Ovary (tissue), 9 donors: ENCODE results near the gene CYP4F3. TPM values are rescaled to one million over a fixed set of nuclear protein-coding genes. Genes with fewer than 3 reads are reported as not detected.

Source experiments
- DNase-seq, 5 donors: peaks; one replicate each; pipeline ENCODE4 v3.0.0-alpha.2; 2019 to 2020
- H3K27ac ChIP-seq, 2 donors: fragments of 200-600 bp; one replicate each; pipeline versions ENCODE4 v1.5.1 to v1.8.0; 2019 to 2022
- H3K27me3 ChIP-seq: fragments of 200-600 bp; one replicate; pipeline ENCODE4 v1.8.0; 2022
- H3K36me3 ChIP-seq: fragments of 200-600 bp; sonication (generic); one replicate; pipeline ENCODE4 v1.5.1; 2019
- H3K4me1 ChIP-seq: one replicate; pipeline ENCODE4 v1.8.1; 2013; ENCODE audit warnings: mild to moderate bottlenecking, moderate library complexity; ENCODE audit not compliant: insufficient read depth
- H3K4me3 ChIP-seq: fragments of 200-600 bp; sonication (generic); one replicate; pipeline ENCODE4 v1.5.1; 2017
- H3K9me3 ChIP-seq, 2 donors: fragments of 200-600 bp in 1 of 2; sonication (generic) in 1 of 2; one replicate each; pipeline versions ENCODE4 v1.5.1 to v1.8.1; 2013 to 2019; ENCODE audit warnings: mild to moderate bottlenecking in 1 of 2, moderate library complexity in 1 of 2
- EP300 ChIP-seq: sonication (generic); formaldehyde crosslinking; IDR thresholded peaks from one replicate; pipeline ENCODE4 v1.6.1; 2017; ENCODE audit warnings: antibody characterized with exemption
- POLR2A ChIP-seq: fragments of 450-650 bp; IDR thresholded peaks from one replicate; pipeline ENCODE4 v1.6.1; 2017; ENCODE audit warnings: antibody characterized with exemption, mild to moderate bottlenecking, moderate library complexity
- WGBS, 3 donors: extraction: QIAGEN DNeasy Blood & Tissue Kit in 1 of 3; methylation state at CpG; one replicate each; pipeline versions ENCODE4 v1.1.5 to v1.1.7; 2013 to 2017; 5-methylcytosine and 5-hydroxymethylcytosine counted together
- intact Hi-C, 4 donors: fragments of 100-400 bp; cut with DNase I; formaldehyde crosslinking; loops; one replicate each; pipeline versions ENCODE4 v1.11.0 to v1.15.1; 2022 to 2023
- polyA plus RNA-seq, 2 donors: library from polyadenylated mRNA; stranded (reverse); fragments of 200-250 nt in 1 of 2; fragments of 350-450 nt in 1 of 2; fragmentation: Illumina TruSeq in 1 of 2; extraction: RNeasy Lipid Tissue Mini Kit (QIAGEN cat#74804) in 1 of 2; gene quantifications; one replicate each; pipeline ENCODE4 v1.2.3, GENCODE V29; 2013 to 2014
- total RNA-seq, 7 donors: library from RNA; depleted of rRNA in 2 of 7; stranded (reverse); fragments of >200 nt in 2 of 7; fragmentation: NEBNext Ultra II Directional in 3 of 7; extraction: Animal tissue kit (Norgen Biotek cat#: 25700) in 3 of 7; gene quantifications; one replicate each; pipeline versions ENCODE4 v1.1.0 to v1.2.4, GENCODE V29; 2016 to 2023
- TF ChIP-seq, protein P1 (sequence below), 3 donors: fragments of 450-650 bp in 2 of 3; fragments of 200-600 bp in 1 of 3; IDR thresholded peaks; one replicate each; pipeline versions ENCODE4 v1.5.1 to v1.8.0; 2016 to 2022; ENCODE audit warnings: antibody characterized with exemption in 3 of 3, mild to moderate bottlenecking in 1 of 3
- donor health status: DM: no; HTN: no; CAD: no; lungs with moderate emphysema.
- donor health status: DM: no; HTN: no; CAD: no.
- donor health status: Bipolar disorder and iron deficiency.
- donor health status: DM: yes; HTN: yes; CAD: no.
- donor health status: DM: no; HTN: no; CAD: no.
- donor health status: DM: yes; HTN: yes; CAD: no.

Gene CYP4F3
- total and polyA plus RNA-seq, 9 donors = 0.13 to 1.8 (median 0.36) TPM; not detected in 2

DNA sequence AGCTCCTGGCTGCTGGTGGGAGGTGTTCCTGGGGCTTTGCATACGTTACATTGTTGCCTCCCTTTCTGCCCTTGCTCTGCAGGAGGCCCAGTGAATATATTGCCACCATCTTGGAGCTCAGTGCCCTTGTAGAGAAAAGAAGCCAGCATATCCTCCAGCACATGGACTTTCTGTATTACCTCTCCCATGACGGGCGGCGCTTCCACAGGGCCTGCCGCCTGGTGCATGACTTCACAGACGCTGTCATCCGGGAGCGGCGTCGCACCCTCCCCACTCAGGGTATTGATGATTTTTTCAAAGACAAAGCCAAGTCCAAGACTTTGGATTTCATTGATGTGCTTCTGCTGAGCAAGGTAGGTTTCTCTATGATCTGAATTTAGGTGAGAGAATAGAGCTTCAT lies 42.7 kb downstream of the CYP4F3 start:
- no peaks in the 10 kb centered on the region for H3K36me3 ChIP-seq
- H3K4me1 ChIP-seq = no peaks in the 10 kb centered on the region
- no peak overlapping the region for H3K27ac ChIP-seq
- no peak overlapping the region for H3K4me3 ChIP-seq
- intact Hi-C loops = no loop called here
- H3K27me3 ChIP-seq = no peaks in the 10 kb centered on the region
- H3K9me3 ChIP-seq = no peaks in the 10 kb centered on the region
- no peak for TF ChIP-seq POLR2A
- no peak for TF ChIP-seq EP300
- no peak for DNase-seq
- WGBS, 3 donors = 69 to 79% (median 75%) methylated on average over 10 of the region's 10 CpGs

DNA sequence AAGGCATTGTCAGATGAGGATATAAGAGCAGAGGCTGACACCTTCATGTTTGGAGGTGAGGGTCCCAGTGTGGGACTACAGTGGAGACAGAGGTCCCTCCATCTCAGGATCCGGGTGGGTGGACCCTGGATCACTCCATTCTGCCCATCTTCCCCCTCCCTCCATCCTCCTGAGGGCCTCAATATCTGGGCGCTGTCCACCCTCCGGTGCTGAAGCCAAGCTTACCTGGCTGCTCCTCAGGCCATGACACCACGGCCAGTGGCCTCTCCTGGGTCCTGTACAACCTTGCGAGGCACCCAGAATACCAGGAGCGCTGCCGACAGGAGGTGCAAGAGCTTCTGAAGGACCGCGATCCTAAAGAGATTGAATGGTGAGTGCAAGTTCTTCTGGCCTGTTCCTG lies 44.1 kb downstream of the CYP4F3 start:
- DNase-seq = no peak
- TF ChIP-seq, protein P1, sequence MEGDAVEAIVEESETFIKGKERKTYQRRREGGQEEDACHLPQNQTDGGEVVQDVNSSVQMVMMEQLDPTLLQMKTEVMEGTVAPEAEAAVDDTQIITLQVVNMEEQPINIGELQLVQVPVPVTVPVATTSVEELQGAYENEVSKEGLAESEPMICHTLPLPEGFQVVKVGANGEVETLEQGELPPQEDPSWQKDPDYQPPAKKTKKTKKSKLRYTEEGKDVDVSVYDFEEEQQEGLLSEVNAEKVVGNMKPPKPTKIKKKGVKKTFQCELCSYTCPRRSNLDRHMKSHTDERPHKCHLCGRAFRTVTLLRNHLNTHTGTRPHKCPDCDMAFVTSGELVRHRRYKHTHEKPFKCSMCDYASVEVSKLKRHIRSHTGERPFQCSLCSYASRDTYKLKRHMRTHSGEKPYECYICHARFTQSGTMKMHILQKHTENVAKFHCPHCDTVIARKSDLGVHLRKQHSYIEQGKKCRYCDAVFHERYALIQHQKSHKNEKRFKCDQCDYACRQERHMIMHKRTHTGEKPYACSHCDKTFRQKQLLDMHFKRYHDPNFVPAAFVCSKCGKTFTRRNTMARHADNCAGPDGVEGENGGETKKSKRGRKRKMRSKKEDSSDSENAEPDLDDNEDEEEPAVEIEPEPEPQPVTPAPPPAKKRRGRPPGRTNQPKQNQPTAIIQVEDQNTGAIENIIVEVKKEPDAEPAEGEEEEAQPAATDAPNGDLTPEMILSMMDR (IDR thresholded peaks at IDR 0.05) = no peak
- H3K4me1 ChIP-seq = no peaks in the 10 kb centered on the region
- 20 to 35% (median 23%) methylated on average over 9 of the region's 9 CpGs for WGBS, 3 donors
- H3K9me3 ChIP-seq = no peaks in the 10 kb centered on the region
- H3K27me3 ChIP-seq = no peaks in the 10 kb centered on the region
- H3K36me3 ChIP-seq = no peaks in the 10 kb centered on the region
- no peak overlapping the region for H3K27ac ChIP-seq
- H3K4me3 ChIP-seq = no peak overlapping the region
- intact Hi-C loops = no loop called here

DNA sequence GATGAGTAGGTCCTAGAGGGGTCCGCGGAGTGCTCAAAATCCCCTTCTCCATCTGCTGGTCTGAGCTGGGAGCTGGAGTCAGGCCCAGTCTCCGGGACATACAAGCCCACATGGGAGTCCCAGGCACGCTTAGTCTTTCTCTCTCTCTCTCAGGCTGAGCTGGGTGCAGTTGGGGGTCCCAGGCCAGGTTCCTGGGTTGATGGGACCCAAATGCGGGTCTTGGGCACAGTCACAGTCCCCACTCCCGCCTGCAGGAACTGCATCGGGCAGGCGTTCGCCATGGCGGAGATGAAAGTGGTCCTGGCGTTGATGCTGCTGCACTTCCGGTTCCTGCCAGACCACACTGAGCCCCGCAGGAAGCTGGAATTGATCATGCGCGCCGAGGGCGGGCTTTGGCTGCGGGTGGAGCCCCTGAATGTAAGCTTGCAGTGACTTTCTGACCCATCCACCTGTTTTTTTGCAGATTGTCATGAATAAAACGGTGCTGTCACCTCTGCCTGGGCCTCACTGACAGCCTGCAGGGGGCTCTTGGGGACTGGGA lies 56.0 kb downstream of the CYP4F3 start:
- intact Hi-C loops = no loop called here
- TF ChIP-seq EP300 (no peak), POLR2A (no peak)
- TF ChIP-seq, protein P1 (IDR thresholded peaks at IDR 0.05) = no peak
- H3K4me1 ChIP-seq = no peaks in the 10 kb centered on the region
- WGBS, 3 donors = 66 to 71% (median 69%) methylated on average over 19 of the region's 19 CpGs
- H3K27ac ChIP-seq = no peak overlapping the region
- DNase-seq = no peak
- H3K9me3 ChIP-seq = no peaks in the 10 kb centered on the region
- H3K4me3 ChIP-seq = no peak overlapping the region
- no peaks in the 10 kb centered on the region for H3K27me3 ChIP-seq
- no peaks in the 10 kb centered on the region for H3K36me3 ChIP-seq

GRCh38 chr19:15701757-15702533 lies 61.2 kb downstream of the CYP4F3 start:
- no peaks in the 10 kb centered on the region for H3K9me3 ChIP-seq
- WGBS, 3 donors = 35 to 61% (median 61%) methylated on average over 4 of the region's 4 CpGs

More at GRCh38 chr19:15701757-15702533, 61.2 kb downstream of the CYP4F3 start:
- no peaks in the 10 kb centered on the region for H3K4me1 ChIP-seq
- H3K4me3 ChIP-seq = no peak overlapping the region
- DNase-seq = no peak
- TF ChIP-seq POLR2A (no peak), EP300 (no peak)
- TF ChIP-seq, protein P1 (IDR thresholded peaks at IDR 0.05) = no peak
- H3K36me3 ChIP-seq = no peaks in the 10 kb centered on the region
- no peaks in the 10 kb centered on the region for H3K27me3 ChIP-seq
- intact Hi-C loops = no loop called here
- H3K27ac ChIP-seq = no peak overlapping the region
